Measurements from ENCODE around the gene OR6N1. TPM values are rescaled to one million over a fixed set of nuclear protein-coding genes. Genes with fewer than 3 reads are reported as not detected.

The OR6N1 gene
- polyA plus RNA-seq, 3 donors = not detected

GRCh38 chr1:158720620-158721019, 51.4 kb downstream of the OR6N1 start, which contains the start of gene OR6K3:
Gene OR6K3, minus strand, starts transcription at chr1:158720720. Its CDS starts 2,605 bp downstream, at chr1:158718115.
- intact Hi-C loops (cut with micrococcal nuclease) = no loop called here
- Histone ChIP-seq H2AFZ (ENCODE audit: insufficient read depth, low read depth, low read length, poor library complexity, severe bottlenecking) (no peak within 1 kb of the TSS), H3K27ac (ENCODE audit: low read depth in 1 of 2, low read length in 2 of 2) (no peak within 1 kb of the TSS), H3K4me3 (replicated peaks in 1 of 3; ENCODE audit: low read depth in 2 of 3, low read length in 3 of 3) (no peak within 1 kb of the TSS), H3K9me3 (replicated peaks in 1 of 2; ENCODE audit: control insufficient read depth in 1 of 2, insufficient read depth in 1 of 2, low read length in 2 of 2) (no peaks in the 10 kb centered on the region), H3K36me3 (replicated peaks in 1 of 2; ENCODE audit: control insufficient read depth in 1 of 2, insufficient read depth in 2 of 2, low read length in 2 of 2) (no peaks in the 10 kb centered on the region), H3K27me3 (ENCODE audit: control insufficient read depth in 2 of 2, insufficient read depth in 2 of 2, low read length in 2 of 2) (no peaks in the 10 kb centered on the region), H3K79me2 (ENCODE audit: insufficient read depth, low read length) (no peaks in the 10 kb centered on the region), H3K4me1 (ENCODE audit: control insufficient read depth in 1 of 2, insufficient read depth in 2 of 2, low read length in 2 of 2) (no peaks in the 10 kb centered on the region), H3K4me2 (replicated peaks; ENCODE audit: extremely low read depth, low read length, poor library complexity, severe bottlenecking) (no peak within 1 kb of the TSS), H3K9ac (ENCODE audit: insufficient read depth, low read length, poor library complexity, severe bottlenecking) (no peak within 1 kb of the TSS), H4K20me1 (ENCODE audit: insufficient read depth, low read length) (no peaks in the 10 kb centered on the region)
- Mint-ChIP-seq H3K4me3 (no peak within 1 kb of the TSS), H3K36me3 (no peaks in the 10 kb centered on the region), H3K9me3 (peaks cover 0 to 2% (median 0%) of the 10 kb centered on the region in 7 donors), H3K27ac (no peak within 1 kb of the TSS), H3K4me1 (no peaks in the 10 kb centered on the region), H3K27me3 (ENCODE audit: low read depth in 3 of 3) (no peaks in the 10 kb centered on the region)
- TF ChIP-seq, protein P1, sequence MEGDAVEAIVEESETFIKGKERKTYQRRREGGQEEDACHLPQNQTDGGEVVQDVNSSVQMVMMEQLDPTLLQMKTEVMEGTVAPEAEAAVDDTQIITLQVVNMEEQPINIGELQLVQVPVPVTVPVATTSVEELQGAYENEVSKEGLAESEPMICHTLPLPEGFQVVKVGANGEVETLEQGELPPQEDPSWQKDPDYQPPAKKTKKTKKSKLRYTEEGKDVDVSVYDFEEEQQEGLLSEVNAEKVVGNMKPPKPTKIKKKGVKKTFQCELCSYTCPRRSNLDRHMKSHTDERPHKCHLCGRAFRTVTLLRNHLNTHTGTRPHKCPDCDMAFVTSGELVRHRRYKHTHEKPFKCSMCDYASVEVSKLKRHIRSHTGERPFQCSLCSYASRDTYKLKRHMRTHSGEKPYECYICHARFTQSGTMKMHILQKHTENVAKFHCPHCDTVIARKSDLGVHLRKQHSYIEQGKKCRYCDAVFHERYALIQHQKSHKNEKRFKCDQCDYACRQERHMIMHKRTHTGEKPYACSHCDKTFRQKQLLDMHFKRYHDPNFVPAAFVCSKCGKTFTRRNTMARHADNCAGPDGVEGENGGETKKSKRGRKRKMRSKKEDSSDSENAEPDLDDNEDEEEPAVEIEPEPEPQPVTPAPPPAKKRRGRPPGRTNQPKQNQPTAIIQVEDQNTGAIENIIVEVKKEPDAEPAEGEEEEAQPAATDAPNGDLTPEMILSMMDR (IDR thresholded peaks at IDR 0.05) = no peak
- DNase-seq = no peak
- no CpG with 5 or more reads among the region's 2 CpGs for WGBS (ENCODE audit: insufficient coverage)

DNA sequence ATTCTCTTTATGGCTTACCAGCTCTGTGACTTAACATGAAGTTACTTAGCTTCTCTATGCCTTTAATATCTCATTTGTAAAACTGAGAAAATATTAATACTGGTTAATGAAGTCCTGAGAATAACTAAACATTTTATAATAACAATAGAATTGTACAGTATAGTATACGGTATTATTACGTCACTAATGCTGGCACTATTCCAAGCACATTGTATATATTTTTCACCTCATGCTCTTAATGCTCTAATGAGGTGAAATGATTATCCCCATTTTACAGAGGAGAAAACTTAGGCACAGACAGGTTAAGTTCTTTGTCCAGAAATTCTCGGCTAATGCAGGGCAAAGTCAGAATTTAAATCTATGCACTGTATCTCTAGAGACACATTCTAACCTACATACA, 52.3 kb downstream of the OR6N1 start:
- Mint-ChIP-seq H3K27ac (no peak overlapping the region), H3K36me3 (no peaks in the 10 kb centered on the region), H3K4me1 (no peaks in the 10 kb centered on the region), H3K4me3 (no peak overlapping the region), H3K27me3 (ENCODE audit: low read depth in 3 of 3) (no peaks in the 10 kb centered on the region), H3K9me3 (peaks cover 0 to 2% (median 0%) of the 10 kb centered on the region in 7 donors)
- intact Hi-C loops (cut with micrococcal nuclease) = no loop called here
- DNase-seq = no peak
- Histone ChIP-seq H3K27ac (ENCODE audit: low read depth in 1 of 2, low read length in 2 of 2) (no peak overlapping the region), H3K9ac (ENCODE audit: insufficient read depth, low read length, poor library complexity, severe bottlenecking) (no peak overlapping the region), H3K36me3 (replicated peaks in 1 of 2; ENCODE audit: control insufficient read depth in 1 of 2, insufficient read depth in 2 of 2, low read length in 2 of 2) (no peaks in the 10 kb centered on the region), H3K4me3 (replicated peaks in 1 of 3; ENCODE audit: low read depth in 2 of 3, low read length in 3 of 3) (no peak overlapping the region), H4K20me1 (ENCODE audit: insufficient read depth, low read length) (no peaks in the 10 kb centered on the region), H2AFZ (ENCODE audit: insufficient read depth, low read depth, low read length, poor library complexity, severe bottlenecking) (no peak overlapping the region), H3K27me3 (ENCODE audit: control insufficient read depth in 2 of 2, insufficient read depth in 2 of 2, low read length in 2 of 2) (no peaks in the 10 kb centered on the region), H3K4me2 (replicated peaks; ENCODE audit: extremely low read depth, low read length, poor library complexity, severe bottlenecking) (no peak overlapping the region), H3K79me2 (ENCODE audit: insufficient read depth, low read length) (no peaks in the 10 kb centered on the region), H3K9me3 (replicated peaks in 1 of 2; ENCODE audit: control insufficient read depth in 1 of 2, insufficient read depth in 1 of 2, low read length in 2 of 2) (no peaks in the 10 kb centered on the region), H3K4me1 (ENCODE audit: control insufficient read depth in 1 of 2, insufficient read depth in 2 of 2, low read length in 2 of 2) (no peaks in the 10 kb centered on the region)
- TF ChIP-seq, protein P1 (IDR thresholded peaks at IDR 0.05) = no peak
- WGBS (ENCODE audit: insufficient coverage) = no CpG with 5 or more reads among the region's 3 CpGs

Measured in CD14-positive monocyte (primary cell).